Measurements from ENCODE around the gene SIN3A. TPM values are rescaled to one million over a fixed set of nuclear protein-coding genes. Genes with fewer than 3 reads are reported as not detected.

The SIN3A gene
- total and polyA plus RNA-seq, 2 of the 8 experiments (the other 6 are each of a cell fraction or from before 2014, with no cell fraction given): 69.5 to 109 TPM

DNA sequence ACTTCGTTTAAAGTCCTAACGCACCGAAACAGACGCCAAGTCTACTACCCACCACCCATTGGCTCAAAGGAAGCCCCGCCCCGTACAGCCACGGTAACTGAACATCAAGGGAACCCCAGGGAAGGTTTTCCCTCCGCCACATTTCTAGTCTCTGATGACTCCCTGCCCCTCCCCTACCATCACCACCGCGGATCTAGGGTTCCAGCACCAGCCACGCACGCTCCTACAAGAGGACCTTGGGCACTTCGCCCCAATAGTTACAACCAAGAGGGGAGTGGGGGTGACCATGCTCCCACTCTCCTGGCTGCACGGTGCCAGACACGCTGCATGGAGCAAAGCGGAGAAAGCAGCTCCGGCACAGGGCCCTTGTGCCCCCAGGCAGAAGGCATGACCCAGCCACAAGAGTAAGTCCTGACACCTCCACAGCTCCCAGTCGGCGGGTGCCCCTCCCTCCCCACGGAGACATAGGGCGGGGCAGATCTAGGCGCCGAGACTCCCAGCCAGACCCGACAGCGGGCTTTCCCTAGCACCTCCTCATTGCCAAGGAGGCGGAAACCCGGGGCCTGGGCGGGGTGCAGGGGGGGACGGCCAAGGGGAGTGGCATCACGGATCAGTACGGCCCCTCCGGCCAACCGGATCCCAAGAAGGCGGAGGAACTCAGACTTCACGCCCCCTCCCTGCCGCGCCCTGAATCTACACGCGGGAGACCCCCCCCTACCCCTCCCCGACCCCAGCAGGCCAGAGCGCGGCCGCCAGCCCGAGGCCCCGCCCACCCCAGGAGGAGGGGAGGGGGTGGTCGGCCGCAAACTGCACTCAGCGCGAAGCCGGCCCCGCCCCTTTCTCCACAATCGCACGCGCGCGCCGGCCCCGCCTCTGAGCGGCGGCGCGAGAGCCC lies 936 bp downstream of the SIN3A start:
- no peak overlapping the region for H3K23ac ChIP-seq (ENCODE audit: insufficient read length)
- H2AK5ac ChIP-seq (ENCODE audit: low read depth, low read length): peak overlapping the region; percentile 43; the same call in 1 of the 2 replicates
- peaks cover 39 to 54% of the 10 kb centered on the region in 2 experiments for H3K79me2 ChIP-seq (ENCODE audit: control insufficient read depth in 1 of 2, insufficient read depth in 2 of 2, low read length in 2 of 2)
- peak overlapping the region; percentile 93 for H3K18ac ChIP-seq (ENCODE audit: extremely low read depth, low read length)
- peak overlapping the region; percentile 85 to 97 for H3K4me2 ChIP-seq (ENCODE audit: insufficient read depth in 1 of 2, low read depth in 2 of 2, low read length in 2 of 2)
- peak overlapping the region; percentile 25; the same call in 1 of the 2 replicates for H3K27ac ChIP-seq (ENCODE audit: low read depth, low read length)
- no peaks in the 10 kb centered on the region for H3K36me3 ChIP-seq (ENCODE audit: control insufficient read depth in 2 of 4, insufficient read depth in 4 of 4, low read length in 3 of 4)
- DNase-seq (ENCODE audit: low read depth in 1 of 2, low spot score in 2 of 2) (peak; percentile 94 to 95), FAIRE-seq (peak; percentile 73)
- peak overlapping the region; percentile 97 for H3K4ac ChIP-seq (replicated peaks; ENCODE audit: insufficient read length, low read depth, low read length)
- H2BK5ac ChIP-seq (ENCODE audit: low read depth, low read length): peak overlapping the region; percentile 97
- H3K4me1 ChIP-seq (replicated peaks in 1 of 4; ENCODE audit: control insufficient read depth in 3 of 4, insufficient read depth in 4 of 4, low read length in 3 of 4): peaks cover 0 to 3% (median 1%) of the 10 kb centered on the region in 4 experiments; a peak in 1 of 7 replicates
- no peak overlapping the region for H2BK20ac ChIP-seq (ENCODE audit: low read length)
- ChIA-PET CTCF (ENCODE audit: partially characterized antibody) (no interaction called here), POLR2A (ENCODE audit: partially characterized antibody) (interaction anchor here (0.7 to 1.8 kb wide), 3 partner anchors 9 to 18 kb away, joined by 3 to 6 read pairs (median 4); no protein-coding TSS in a partner anchor)
- H3K79me1 ChIP-seq (ENCODE audit: low read depth, low read length): 0 out of 2 replicates have a peak, but pooled peaks cover 2% of the 10 kb centered on the region
- peak overlapping the region; percentile 15 for H4K5ac ChIP-seq (ENCODE audit: insufficient read length, low read depth, low read length)
- H4K20me1 ChIP-seq (replicated peaks in 1 of 2; ENCODE audit: control insufficient read depth in 1 of 2, insufficient read depth in 2 of 2, low read length in 2 of 2): peaks cover 19 to 21% of the 10 kb centered on the region in 2 experiments
- H3K56ac ChIP-seq (replicated peaks; ENCODE audit: insufficient read length, low read depth, low read length): no peak overlapping the region
- peak overlapping the region in 3 of 4 experiments; percentile 70 to 83 (median 70); a peak in 6 of 7 replicates for H3K9ac ChIP-seq (replicated peaks in 1 of 4; ENCODE audit: extremely low read depth in 1 of 4, low read depth in 3 of 4, low read length in 3 of 4)
- H2BK120ac ChIP-seq (replicated peaks; ENCODE audit: low read depth, low read length): no peak overlapping the region
- H4K91ac ChIP-seq (replicated peaks; ENCODE audit: insufficient read length, low read length): no peak overlapping the region
- no peak overlapping the region for H4K8ac ChIP-seq (ENCODE audit: extremely low read depth, insufficient read depth, low read length)
- H2AFZ ChIP-seq (ENCODE audit: low read length): no peak overlapping the region
- H3K9me3 ChIP-seq (ENCODE audit: insufficient read depth in 2 of 2, low read depth in 1 of 2, low read length in 1 of 2): no peaks in the 10 kb centered on the region
- H2BK15ac ChIP-seq (ENCODE audit: low read length): no peak overlapping the region
- WGBS, 2 experiments (ENCODE audit: extremely low coverage in 1 of 2, insufficient coverage in 1 of 2, insufficient read length in 1 of 2, insufficient replicate concordance in 2 of 2, low coverage in 1 of 2, low lambda C conversion rate in 2 of 2, missing lambda C conversion rate in 1 of 2): 1% methylated on average over 26 of the region's 62 CpGs; no CpG with 5 or more reads in 1 of the 2 experiments
- no peaks in the 10 kb centered on the region for H3K27me3 ChIP-seq (replicated peaks in 1 of 4; ENCODE audit: control insufficient read depth in 3 of 4, extremely low read depth in 1 of 4, insufficient read depth in 3 of 4, low read length in 3 of 4)
- H3K14ac ChIP-seq (ENCODE audit: insufficient read length): no peak overlapping the region
- peak overlapping the region; percentile 83 to 97 (median 90) for H3K4me3 ChIP-seq (ENCODE audit: extremely low read depth in 1 of 4, insufficient read depth in 2 of 4, low read depth in 3 of 4, low read length in 4 of 4)
- H2BK12ac ChIP-seq (ENCODE audit: low read depth, low read length): no peak overlapping the region
- peaks cover 17% of the 10 kb centered on the region for H3K23me2 ChIP-seq (ENCODE audit: low read depth, low read length)
- TF ChIP-seq, protein P1, sequence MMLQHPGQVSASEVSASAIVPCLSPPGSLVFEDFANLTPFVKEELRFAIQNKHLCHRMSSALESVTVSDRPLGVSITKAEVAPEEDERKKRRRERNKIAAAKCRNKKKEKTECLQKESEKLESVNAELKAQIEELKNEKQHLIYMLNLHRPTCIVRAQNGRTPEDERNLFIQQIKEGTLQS (IDR thresholded peaks at IDR 0.05; ENCODE audit: insufficient read depth, low read depth, low read length): no peak
- TF ChIP-seq, protein P2, sequence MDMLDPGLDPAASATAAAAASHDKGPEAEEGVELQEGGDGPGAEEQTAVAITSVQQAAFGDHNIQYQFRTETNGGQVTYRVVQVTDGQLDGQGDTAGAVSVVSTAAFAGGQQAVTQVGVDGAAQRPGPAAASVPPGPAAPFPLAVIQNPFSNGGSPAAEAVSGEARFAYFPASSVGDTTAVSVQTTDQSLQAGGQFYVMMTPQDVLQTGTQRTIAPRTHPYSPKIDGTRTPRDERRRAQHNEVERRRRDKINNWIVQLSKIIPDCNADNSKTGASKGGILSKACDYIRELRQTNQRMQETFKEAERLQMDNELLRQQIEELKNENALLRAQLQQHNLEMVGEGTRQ (IDR thresholded peaks at IDR 0.05; ENCODE audit: low read length): no peak
- TF ChIP-seq, protein P3, sequence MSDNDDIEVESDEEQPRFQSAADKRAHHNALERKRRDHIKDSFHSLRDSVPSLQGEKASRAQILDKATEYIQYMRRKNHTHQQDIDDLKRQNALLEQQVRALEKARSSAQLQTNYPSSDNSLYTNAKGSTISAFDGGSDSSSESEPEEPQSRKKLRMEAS (IDR thresholded peaks at IDR 0.05): peak; percentile 30; the same call in 1 of the 2 replicates
- TF ChIP-seq SAP30 (IDR thresholded peaks at IDR 0.05; ENCODE audit: insufficient read depth, insufficient replicate concordance, low read length): peak; percentile 90
- no peak for TF ChIP-seq SIRT6 (IDR thresholded peaks at IDR 0.05; ENCODE audit: low read length)
- peak in 1 of 2 experiments; percentile 70; a peak in 1 of 4 replicates for TF ChIP-seq HDAC2 (IDR thresholded peaks at IDR 0.05; ENCODE audit: borderline replicate concordance in 1 of 2, low read depth in 2 of 2, low read length in 2 of 2)
- TF ChIP-seq CTBP2 (IDR thresholded peaks at IDR 0.05; ENCODE audit: borderline replicate concordance, insufficient read depth, insufficient read length, low read length): no peak
- TF ChIP-seq SP2 (IDR thresholded peaks at IDR 0.05; ENCODE audit: low read length): no peak

Data from H1 (cell line).